Jurkat, Clone E6-1 (cell line): Measurements from ENCODE around the gene CLEC18C.
"Not testable (repeated sequence)": the region's sequence is repeated elsewhere in the genome, so short reads cannot be mapped to it uniquely, and the experiment has no call there.

Experiments
- DNase-seq: peaks from one replicate; pipeline ENCODE4 v3.0.0-alpha.2; 2011; ENCODE audit warnings: low read depth, low spot score
- H3K4me3 ChIP-seq: 2 replicates; pipeline ENCODE4 v1.5.1; 2011; ENCODE audit warnings: mild to moderate bottlenecking, low read length, control low read depth, moderate library complexity

Gene CLEC18C

GRCh38 chr16:70157477-70158260, 15.9 kb upstream of the CLEC18C start:
- DNase-seq, result no peak
- no peak overlapping the region for H3K4me3 ChIP-seq

- no peak overlapping the region for H3K4me3 ChIP-seq
- DNase-seq, result no peak
Observed at GRCh38 chr16:70158261-70158939, 15.2 kb upstream of the CLEC18C start.

GRCh38 chr16:70159355-70160348, 13.9 kb upstream of the CLEC18C start:
- no peak overlapping the region for H3K4me3 ChIP-seq
- DNase-seq, result no peak

DNA sequence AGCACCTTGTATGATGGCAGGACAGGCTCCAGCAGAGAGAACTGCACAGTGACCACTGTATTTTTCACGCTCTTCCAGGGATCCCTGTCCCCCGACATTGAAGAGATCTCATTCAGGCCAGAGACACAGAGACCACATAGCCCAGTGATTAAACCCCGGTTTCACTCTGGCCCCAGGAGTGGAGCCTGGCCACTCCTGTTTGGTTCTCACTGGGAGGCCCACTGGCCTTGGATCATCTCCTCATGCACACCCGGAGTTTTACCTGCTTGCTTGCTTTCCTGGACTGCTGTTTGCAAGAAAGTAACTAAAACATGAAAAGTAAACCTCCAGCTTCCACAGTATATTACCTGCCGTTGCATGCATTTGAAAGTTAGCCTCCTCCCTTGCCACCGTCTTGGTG, 13.2 kb upstream of the CLEC18C start:
- H3K4me3 ChIP-seq, result no peak overlapping the region
- no peak for DNase-seq

- no peak for DNase-seq
- H3K4me3 ChIP-seq, result no peak overlapping the region
Observed at GRCh38 chr16:70160821-70161220, 12.8 kb upstream of the CLEC18C start.

DNA sequence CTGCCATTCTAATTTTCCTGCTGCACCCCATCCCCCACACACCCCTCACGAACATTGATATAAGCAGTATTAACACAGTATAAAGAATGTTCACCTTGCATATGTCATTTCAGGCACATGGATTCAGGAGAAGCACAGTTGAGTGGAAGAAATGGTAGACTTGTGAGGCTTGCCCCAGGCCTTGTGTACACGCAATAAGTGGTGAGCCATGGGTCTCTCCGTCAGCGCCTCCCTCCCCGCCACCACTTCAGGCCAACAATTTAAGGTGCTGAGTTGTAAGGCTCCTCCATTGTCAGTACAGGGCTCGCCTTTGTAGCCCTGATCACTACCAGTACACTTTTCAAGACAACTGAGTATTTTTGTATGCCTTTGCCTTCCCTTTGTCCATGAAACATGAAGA, 12.2 kb upstream of the CLEC18C start:
- H3K4me3 ChIP-seq, result no peak overlapping the region
- DNase-seq, result no peak

DNA sequence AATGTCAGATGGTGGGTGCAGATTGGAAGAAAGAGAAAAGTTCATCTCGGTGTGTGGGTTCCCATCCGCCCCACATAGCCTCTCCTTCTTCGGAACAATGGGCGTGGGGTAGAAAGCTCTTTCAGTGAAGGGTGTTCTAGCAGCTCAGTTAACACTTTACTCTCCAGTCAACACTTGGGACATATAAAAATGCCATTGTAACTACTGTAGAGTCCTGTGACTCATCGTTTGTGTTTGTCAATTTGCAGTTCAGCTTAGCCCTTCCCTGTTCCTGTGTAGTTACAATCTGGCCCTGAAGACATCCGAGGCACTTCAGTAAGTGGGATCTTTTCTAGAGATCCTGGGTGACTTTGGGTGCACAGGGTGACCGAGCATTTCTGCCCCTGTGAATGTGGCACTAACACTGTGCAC, 11.5 kb upstream of the CLEC18C start:
- DNase-seq, result no peak

DNA sequence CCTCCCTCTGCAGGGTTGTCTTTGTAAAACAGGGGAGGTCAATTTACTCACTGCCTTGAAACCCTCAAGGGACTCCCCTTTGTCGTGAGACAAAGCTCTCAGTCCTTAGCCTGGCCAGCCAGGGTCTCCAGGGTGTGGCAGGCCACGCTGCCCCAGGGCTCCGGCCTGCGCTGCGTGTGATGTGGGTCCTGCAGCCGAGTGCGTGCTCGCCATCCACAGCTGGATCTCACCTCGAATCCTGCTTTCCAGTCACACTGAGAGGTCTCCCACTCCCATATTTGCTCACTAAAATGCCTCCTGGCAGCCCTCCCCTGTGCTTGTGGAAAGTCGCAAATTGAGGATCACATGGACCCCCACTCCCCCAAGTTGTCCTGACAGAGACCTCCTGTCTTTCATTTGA, 10.0 kb upstream of the CLEC18C start:
- DNase-seq, result no peak
- no peak overlapping the region for H3K4me3 ChIP-seq

More for the DNA sequence above, 11.5 kb upstream of the CLEC18C start:
- H3K4me3 ChIP-seq, result no peak overlapping the region

GRCh38 chr16:70166688-70167087, 6.9 kb upstream of the CLEC18C start:
- DNase-seq, result not testable (repeated sequence)

DNA sequence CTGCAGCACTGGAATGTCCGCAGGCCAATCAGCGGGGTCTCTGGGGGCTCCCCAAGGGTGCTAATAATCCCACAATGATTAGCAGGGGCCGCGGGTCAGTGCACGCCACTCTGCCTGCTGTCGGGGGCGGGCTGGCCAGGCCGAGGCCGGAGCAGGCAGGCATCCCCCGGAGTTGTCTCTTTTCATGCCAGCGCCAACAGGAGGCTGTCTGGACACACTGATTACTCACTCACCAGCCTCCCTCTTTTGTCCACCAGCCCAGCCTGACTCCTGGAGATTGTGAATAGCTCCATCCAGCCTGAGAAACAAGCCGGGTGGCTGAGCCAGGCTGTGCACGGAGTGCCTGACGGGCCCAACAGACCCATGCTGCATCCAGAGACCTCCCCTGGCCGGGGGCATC, 329 bp downstream of the CLEC18C start:
- H3K4me3 ChIP-seq, DNase-seq: not testable (repeated sequence)

More at GRCh38 chr16:70166688-70167087, 6.9 kb upstream of the CLEC18C start:
- H3K4me3 ChIP-seq, result not testable (repeated sequence)

DNA sequence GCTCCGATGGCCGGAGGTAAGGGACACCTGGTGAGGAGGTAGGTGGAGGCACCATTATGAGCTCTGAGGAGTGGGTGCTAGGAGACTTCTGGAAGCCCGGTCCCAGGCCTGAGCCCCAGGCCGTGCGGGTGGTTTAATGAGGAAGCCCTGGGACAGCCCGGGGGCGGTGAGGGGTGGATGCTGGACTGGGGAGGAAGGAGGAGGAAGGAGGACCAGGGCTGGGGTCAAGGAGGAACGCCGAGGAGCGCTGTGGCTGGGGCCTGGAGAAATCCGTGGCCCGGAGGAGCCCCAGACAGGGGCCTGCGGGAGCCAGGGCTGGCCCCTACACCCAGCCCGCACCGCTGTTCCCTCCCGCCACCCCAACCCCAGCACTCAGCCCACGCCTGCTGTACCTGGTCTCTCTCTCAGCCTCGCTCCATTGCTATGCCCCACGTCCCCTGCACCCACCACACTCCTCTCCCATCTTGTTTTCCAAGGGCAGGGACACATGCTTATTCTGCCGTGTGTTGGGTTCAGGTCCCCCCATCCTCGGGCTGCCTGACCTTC, 873 bp downstream of the CLEC18C start:
- DNase-seq, H3K4me3 ChIP-seq: not testable (repeated sequence)

GRCh38 chr16:70187858-70188607, 14.4 kb downstream of the CLEC18C start:
- not testable (repeated sequence) for DNase-seq, H3K4me3 ChIP-seq

GRCh38 chr16:70188608-70188915, 15.0 kb downstream of the CLEC18C start:
- not testable (repeated sequence) for DNase-seq, H3K4me3 ChIP-seq

DNA sequence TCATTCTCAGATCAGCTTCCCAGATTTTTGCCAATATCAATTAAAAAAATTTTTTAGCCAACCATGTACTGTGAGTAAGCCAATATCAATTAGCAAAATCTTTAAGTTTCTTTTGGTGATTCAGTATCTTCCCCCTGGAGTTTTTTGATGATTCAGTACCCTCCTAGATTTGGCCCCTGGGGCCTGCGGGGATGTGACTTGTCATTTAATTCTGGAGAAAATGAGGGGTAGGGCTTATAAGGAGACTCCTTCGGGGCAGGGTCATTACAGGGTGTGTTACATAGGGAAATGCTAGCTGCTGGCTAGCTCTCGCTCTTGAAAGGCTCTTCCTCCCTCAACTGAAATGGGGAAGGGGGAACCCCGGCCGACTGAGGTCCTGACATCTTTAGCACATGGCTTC, 17.0 kb downstream of the CLEC18C start:
- H3K4me3 ChIP-seq, DNase-seq: not testable (repeated sequence)

DNA sequence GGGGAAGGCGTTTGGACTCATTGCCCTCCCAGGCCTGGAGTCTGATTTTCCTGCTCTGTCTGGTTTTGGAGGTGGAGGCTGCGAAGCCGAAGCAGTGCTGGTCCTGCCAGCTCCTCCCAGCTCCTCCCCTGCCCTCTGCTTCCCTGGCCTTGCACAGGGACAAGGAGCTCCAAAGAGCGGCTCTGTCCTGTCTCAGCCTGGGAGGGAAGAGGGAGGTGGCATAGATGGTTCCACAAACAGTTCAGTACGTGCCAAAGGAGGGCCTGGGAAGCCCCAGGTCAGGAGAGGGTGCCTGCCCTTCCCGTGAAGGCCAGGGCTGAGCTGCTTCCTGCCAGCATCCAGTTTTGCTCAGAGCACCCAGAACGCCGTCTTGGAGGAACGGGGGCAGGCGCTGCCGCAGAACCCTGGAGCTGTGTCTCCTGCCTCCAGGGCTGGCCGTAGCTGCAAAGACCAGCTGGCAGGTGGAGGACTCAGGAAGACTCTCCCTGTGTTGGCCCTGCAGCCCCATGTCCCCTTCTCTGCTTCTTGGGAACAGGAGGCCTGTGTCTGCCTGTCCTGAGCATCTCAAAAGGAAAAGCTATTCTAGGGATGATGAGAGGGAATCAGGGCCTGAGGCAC, 23.2 kb downstream of the CLEC18C start:
- not testable (repeated sequence) for DNase-seq, H3K4me3 ChIP-seq

DNA sequence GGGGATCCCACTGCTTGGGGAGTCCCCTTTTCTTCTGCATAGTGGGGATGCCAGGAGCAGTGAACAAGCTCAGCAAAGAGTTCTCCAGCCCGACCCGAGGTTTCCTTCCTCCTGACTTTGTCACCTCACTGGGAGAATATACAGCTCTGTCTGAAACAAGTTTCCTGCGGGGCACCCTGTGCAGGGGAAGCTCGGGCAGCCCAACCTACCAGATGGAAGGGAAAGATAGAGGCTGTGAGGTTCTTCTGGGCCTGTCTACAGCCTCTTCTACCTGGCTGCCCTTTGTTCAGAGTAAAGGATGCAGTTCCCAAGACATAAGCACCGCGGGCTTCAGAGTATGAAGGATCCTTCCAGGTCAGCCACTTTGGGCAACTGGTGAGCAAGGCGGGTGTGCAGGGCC, 24.0 kb downstream of the CLEC18C start:
- H3K4me3 ChIP-seq, DNase-seq: not testable (repeated sequence)

DNA sequence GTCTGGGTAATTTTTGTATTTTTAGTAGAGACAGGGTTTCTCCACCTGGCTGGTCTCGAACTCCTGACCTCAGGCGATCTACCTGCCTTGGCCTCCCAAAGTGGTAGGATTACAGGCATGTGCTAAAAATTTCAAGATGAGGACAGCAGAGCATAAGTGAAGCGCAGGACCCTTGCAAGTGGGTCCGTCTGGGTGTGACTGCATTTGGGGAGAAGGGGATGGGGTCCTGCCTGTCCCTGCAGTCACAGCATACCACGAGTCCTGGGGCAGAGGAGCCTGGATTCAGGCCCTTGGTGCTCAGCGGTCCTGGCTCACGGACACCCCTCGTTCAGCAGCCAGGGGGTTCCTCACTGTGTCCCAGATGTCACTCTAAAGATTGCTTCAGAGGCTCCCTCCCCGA, 24.6 kb downstream of the CLEC18C start:
- H3K4me3 ChIP-seq, DNase-seq: not testable (repeated sequence)

DNA sequence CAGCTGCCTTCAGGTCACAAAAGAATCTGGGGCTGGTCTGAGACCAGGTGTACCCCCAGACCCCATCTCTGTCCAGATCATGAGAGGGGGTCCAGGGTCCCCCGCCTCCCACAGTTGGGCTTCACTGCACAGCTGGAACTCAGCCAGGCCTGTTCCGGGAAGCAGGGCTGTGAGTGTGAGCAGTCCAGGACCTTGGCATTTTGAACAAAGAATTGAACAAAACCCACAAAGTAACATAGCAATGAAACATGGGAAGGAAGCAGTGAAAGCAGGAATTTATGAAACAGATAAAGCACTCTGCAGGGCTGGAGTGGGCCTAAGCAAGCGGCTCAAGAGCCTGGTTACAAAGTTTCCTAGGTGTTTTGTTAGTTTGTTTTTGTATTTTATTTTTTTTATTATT, 25.1 kb downstream of the CLEC18C start:
- not testable (repeated sequence) for DNase-seq, H3K4me3 ChIP-seq
